Activated CD4-positive, alpha-beta T cell treated with anti-CD3 and anti-CD28 coated beads, Interleukin-2, amount 50 U/mL, for 4 hours (primary cell): ENCODE results near the gene TXNL1.

Experiments
- DNase-seq, 2 experiments: peaks; one replicate each; pipeline ENCODE4 v3.0.0-alpha.2; 2020

The TXNL1 gene

GRCh38 chr18:56565551-56566345, 72.6 kb downstream of the TXNL1 start:
- DNase-seq, result no peak

GRCh38 chr18:56565046-56565445, 73.3 kb downstream of the TXNL1 start:
- no peak for DNase-seq

GRCh38 chr18:56563568-56563967, 74.8 kb downstream of the TXNL1 start:
- DNase-seq, result no peak

DNA sequence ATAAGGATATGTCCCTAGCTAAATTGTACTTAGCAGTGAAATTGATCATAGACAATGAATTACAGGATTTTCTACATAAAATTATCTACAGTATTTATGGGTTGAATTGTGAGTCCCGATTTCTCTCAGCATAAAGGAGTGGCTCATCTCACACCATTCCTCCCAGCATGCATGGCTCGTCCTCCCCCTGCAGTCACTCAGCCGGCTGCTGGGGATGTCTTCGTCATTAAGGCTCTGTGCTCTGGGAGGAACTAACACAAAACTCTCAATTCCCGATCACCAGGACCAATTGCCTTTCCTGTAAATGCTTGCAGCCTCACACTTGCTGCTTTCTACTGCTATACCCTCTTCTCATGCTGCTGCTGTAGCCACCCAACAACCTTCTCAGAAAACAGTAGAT, 75.9 kb downstream of the TXNL1 start:
- no peak for DNase-seq

DNA sequence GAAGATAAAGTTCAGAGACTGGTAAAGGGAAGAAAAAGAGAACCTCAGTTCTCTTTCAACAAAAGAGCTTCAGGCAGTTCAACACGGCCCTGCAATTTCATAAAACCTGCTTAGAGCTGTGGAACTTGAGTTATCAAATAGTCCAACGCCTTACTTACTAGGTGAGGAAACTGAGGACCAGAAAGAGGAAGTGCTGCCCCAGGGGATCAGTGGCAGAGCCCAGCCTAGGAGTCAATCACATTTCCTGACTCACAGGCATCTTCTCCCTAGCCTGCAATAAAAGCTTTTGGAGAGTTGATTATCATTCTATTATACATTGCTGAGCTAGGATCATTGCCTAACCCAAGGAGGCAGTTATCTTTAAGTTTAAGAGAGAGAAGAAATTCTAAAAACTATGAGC, 77.4 kb downstream of the TXNL1 start:
- no peak for DNase-seq

DNA sequence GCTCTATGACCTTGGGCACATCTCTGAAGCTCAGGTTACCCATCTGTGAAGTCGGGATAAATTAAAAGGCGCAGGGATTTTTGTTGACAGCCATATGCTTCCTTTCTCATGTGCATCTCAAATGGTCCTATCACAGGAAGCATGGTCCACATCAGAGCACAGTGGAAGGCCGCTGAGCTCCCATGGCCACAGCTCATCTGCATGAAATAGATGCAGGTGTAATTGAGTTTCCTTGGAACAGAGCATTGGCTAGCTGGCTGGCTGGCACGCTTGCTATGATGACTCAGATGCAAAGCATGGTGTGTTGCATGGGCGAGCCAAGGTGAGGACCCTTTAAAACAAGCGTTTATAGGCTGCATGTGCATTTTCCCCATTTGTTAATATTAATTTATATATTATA, 79.3 kb downstream of the TXNL1 start:
- no peak for DNase-seq

DNA sequence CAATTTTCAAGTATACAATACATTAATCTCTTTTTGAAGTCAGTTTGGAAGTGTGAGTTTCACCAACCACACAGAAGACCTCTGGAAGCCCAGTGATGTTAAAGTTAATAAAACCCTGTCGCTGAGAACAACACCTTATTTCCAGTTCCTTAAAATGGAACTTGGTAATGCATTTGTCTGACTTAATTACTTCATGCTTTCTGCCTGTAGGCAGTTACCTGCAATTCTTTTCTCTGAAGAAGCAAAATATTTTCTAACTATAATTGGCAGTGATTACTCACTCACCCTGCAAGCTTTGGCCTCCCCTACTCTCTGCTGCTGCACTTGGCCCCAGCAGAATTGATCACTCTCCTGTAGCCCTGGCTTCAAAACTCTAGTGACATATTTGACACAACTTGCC, 81.5 kb downstream of the TXNL1 start:
- DNase-seq, result no peak

DNA sequence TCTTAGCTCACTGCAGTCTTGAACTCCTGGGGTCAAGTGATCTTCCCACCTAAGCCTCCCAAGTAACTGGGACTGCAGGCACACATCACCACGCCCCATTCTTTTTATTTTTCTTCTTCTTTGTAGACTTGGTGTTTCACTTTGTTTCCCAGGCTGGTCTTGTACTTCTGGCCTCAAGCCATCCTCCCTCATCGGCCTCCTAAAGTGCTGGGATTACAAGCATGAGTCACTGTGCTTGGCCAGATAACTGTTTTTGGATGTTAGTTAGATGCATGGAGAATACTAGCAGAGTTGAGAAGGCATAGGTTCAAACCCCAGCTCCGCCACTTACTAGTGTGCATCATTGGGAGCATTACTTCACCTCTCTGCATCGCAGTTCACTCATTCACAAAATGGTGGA, 88.3 kb downstream of the TXNL1 start:
- DNase-seq, result no peak
